Upper lobe of right lung (tissue), 1 donor: ENCODE measurements around the gene LIX1. TPM values are rescaled to one million over a fixed set of nuclear protein-coding genes. Genes with fewer than 3 reads are reported as not detected.

Experiments used
- ATAC-seq: fragments of 200-7000 bp; cut with Tn5 transposase; one replicate; pipeline ENCODE4 v1.9.1; 2020; ENCODE audit warnings: mild to moderate bottlenecking, moderate library complexity
- DNase-seq: peaks from one replicate; pipeline ENCODE4 v3.0.0-alpha.2; 2020
- H3K27ac ChIP-seq: fragments of 200-600 bp; one replicate; pipeline ENCODE4 v1.8.0; 2022
- H3K27me3 ChIP-seq: fragments of 200-600 bp; one replicate; pipeline ENCODE4 v1.8.0; 2022; ENCODE audit warnings: mild to moderate bottlenecking
- H3K36me3 ChIP-seq: fragments of 200-600 bp; one replicate; pipeline ENCODE4 v1.8.0; 2022
- H3K4me1 ChIP-seq: fragments of 200-600 bp; one replicate; pipeline ENCODE4 v1.8.0; 2022
- H3K4me3 ChIP-seq: fragments of 200-600 bp; one replicate; pipeline ENCODE4 v1.8.0; 2022; ENCODE audit warnings: mild to moderate bottlenecking
- H3K9me3 ChIP-seq: fragments of 200-600 bp; one replicate; pipeline ENCODE4 v1.8.0; 2022
- CTCF ChIP-seq: fragments of 200-600 bp; IDR thresholded peaks from one replicate; pipeline ENCODE4 v1.8.0; 2022; ENCODE audit warnings: antibody characterized with exemption
- intact Hi-C: fragments of 100-400 bp; cut with DNase I; formaldehyde crosslinking; loops from one replicate; pipeline ENCODE4 v1.11.0; 2022
- total RNA-seq: library from RNA; stranded (reverse); fragmentation: NEBNext Ultra II Directional; extraction: Animal tissue kit (Norgen Biotek cat#: 25700); gene quantifications from one replicate; pipeline ENCODE4 v1.2.1, GENCODE V29; 2021
- donor health status: DM: no; HTN: yes; CAD: no; lungs with severe emphysema.

LIX1 gene
- total RNA-seq, 1 donor from 2014 or later, result not detected

DNA sequence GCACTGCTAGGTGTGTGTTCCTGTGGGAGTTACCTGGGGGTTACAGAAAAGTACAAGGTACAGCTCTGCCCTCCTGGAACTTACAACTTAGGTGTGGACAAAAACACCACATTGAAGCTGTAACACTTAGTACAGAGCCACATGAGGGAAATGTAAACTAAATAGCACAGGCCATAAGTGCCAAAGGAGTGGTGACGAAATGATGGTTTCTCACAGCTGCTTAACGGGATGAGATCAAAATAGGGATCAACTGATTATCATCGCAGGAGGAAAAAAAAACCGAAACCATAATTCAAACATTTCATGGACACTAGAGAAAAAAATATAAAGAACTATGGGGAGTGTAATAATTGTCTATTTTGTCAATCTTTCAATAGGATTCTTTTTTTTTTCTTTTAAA, 5.9 kb downstream of the LIX1 start:
- DNase-seq, result no peak
- intact Hi-C loops, result no loop called here
- TF ChIP-seq CTCF, result no peak
- Histone ChIP-seq H3K27ac (no peak overlapping the region), H3K36me3 (no peaks in the 10 kb centered on the region), H3K4me1 (no peaks in the 10 kb centered on the region), H3K27me3 (no peaks in the 10 kb centered on the region), H3K9me3 (no peaks in the 10 kb centered on the region), H3K4me3 (no peak overlapping the region)
- ATAC-seq, result no peak

DNA sequence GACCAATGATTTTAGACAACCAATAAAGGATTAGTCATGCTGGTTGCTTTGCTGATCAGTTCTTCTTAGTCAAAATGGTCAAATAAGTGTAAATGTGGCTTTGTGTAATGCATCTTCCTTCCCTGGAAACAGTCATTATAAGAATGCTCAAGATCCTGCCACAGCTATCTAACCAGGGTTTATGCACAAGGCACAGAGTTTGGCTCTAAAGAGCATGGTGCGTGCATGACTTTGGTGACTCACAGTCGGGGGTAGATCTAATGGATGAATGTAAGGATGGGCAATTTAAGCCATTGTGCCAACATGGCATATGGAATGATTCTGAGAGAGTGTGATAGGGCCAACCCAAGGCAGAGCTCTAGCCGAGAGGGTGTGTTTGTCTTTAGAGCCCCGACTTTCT, 6.5 kb downstream of the LIX1 start:
- H3K27me3 ChIP-seq, result no peaks in the 10 kb centered on the region
- H3K4me3 ChIP-seq, result no peak overlapping the region
- no peak for ATAC-seq
- no peaks in the 10 kb centered on the region for H3K9me3 ChIP-seq
- no peak for DNase-seq
- intact Hi-C loops, result no loop called here
- H3K36me3 ChIP-seq, result no peaks in the 10 kb centered on the region
- H3K27ac ChIP-seq, result no peak overlapping the region
- TF ChIP-seq CTCF, result no peak
- no peaks in the 10 kb centered on the region for H3K4me1 ChIP-seq

DNA sequence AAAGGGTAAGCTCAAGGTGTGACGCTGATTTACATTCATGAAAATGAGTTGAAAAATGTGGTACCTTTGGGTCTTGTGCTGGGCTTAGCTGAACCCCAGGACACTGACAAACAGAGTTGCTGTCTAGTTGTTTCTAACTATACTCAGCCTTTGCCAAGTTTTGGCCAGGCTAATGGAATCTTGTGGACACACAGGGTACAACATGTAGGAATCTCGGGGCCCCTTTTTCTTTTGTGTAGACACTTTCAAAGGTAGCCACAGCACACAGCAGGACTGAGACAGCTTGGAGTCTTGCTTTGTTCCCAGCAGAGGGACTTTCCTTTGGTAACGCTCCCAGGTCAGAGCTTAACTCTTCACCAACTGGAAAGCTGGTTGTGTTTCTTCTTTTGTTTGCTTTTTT, 7.8 kb downstream of the LIX1 start:
- TF ChIP-seq CTCF, result no peak
- ATAC-seq (no peak), DNase-seq (no peak)
- Histone ChIP-seq H3K9me3 (no peaks in the 10 kb centered on the region), H3K27me3 (no peaks in the 10 kb centered on the region), H3K4me1 (no peaks in the 10 kb centered on the region), H3K36me3 (no peaks in the 10 kb centered on the region), H3K27ac (no peak overlapping the region), H3K4me3 (no peak overlapping the region)
- intact Hi-C loops, result no loop called here

DNA sequence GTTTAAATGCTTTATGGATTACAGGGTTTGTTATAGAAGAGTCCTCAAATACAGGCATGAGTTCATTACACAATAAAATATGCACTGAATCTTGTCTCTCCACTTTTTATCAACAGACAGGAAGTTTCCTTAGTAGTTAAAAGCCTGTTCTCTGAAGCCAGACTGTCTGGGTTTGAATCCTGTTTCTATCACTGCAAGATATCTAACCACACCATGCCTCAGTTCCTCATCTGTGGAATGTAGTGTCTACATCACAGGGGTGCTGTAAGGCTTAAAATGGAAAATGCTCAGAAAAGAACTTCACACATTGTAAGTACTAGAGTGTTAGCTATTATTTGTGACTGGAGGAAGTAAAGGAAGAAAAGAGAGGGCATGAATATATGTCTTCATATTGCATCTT, 9.3 kb downstream of the LIX1 start:
- H3K27ac ChIP-seq, result no peak overlapping the region
- no peaks in the 10 kb centered on the region for H3K36me3 ChIP-seq
- DNase-seq, result no peak
- H3K4me1 ChIP-seq, result no peaks in the 10 kb centered on the region
- TF ChIP-seq CTCF, result no peak
- no peaks in the 10 kb centered on the region for H3K9me3 ChIP-seq
- peak; percentile 55 for ATAC-seq
- H3K4me3 ChIP-seq, result no peak overlapping the region
- intact Hi-C loops, result no loop called here
- no peaks in the 10 kb centered on the region for H3K27me3 ChIP-seq

GRCh38 chr5:97131921-97132320, 10.5 kb downstream of the LIX1 start:
- no peak overlapping the region for H3K4me3 ChIP-seq

More at GRCh38 chr5:97131921-97132320, 10.5 kb downstream of the LIX1 start:
- DNase-seq (no peak), ATAC-seq (no peak)
- no peaks in the 10 kb centered on the region for H3K27me3 ChIP-seq
- H3K27ac ChIP-seq, result no peak overlapping the region
- no peaks in the 10 kb centered on the region for H3K9me3 ChIP-seq
- H3K4me1 ChIP-seq, result no peaks in the 10 kb centered on the region
- intact Hi-C loops, result no loop called here
- no peak for TF ChIP-seq CTCF
- no peaks in the 10 kb centered on the region for H3K36me3 ChIP-seq
